ENCODE results near the gene ADRB1. TPM values are rescaled to one million over a fixed set of nuclear protein-coding genes. Genes with fewer than 3 reads are reported as not detected.

ADRB1 gene
- total and polyA plus RNA-seq, 2 donors (not counting 3 experiments of a cell fraction or from before 2014, with no cell fraction given), result 0.23 to 0.97 TPM

DNA sequence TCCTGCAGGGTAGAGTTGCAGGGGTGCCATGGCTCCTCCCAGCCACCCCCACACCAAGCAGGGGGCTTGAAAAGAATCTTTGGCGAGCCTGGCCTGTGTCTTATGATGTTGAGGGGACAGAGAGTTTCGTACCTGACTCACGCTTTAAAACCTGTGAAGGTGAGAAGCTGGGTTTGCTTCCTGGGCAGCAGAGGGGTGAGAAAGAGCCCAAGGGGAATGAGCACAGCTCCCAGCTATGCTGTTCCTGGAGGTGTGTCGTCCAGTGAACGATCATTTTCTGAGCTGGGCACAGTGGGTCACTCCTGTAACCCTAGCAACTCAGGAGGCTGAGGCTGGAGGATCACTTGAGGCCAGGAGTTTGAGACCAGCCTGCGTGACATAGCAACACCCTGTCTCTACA lies 13.5 kb upstream of the ADRB1 start:
- dilution Hi-C loops (cut with MboI; ENCODE audit: extremely low pct_ligation_motif_present, low sequenced_read_pairs) (no loop called here), intact Hi-C loops (cut with micrococcal nuclease) (no loop called here)
- POLR2A ChIA-PET, result no interaction called here
- BruUV-seq (replicated peaks), result no TSS peak
- CTCF ChIA-PET, result no interaction called here
- H3K9me1 ChIP-seq (replicated peaks; ENCODE audit: control insufficient read depth, extremely low read depth, insufficient read depth, low read length), result no peaks in the 10 kb centered on the region
- no peak overlapping the region for H3K4me2 ChIP-seq (ENCODE audit: insufficient read depth, low read length)
- H4K20me1 ChIP-seq (replicated peaks; ENCODE audit: control insufficient read depth, extremely low read depth, insufficient read depth, low read length), result no peaks in the 10 kb centered on the region
- H3K27ac ChIP-seq (ENCODE audit: insufficient read depth, low read depth, low read length), result no peak overlapping the region
- H2AFZ ChIP-seq (ENCODE audit: low read depth, low read length), result no peak overlapping the region
- no peaks in the 10 kb centered on the region for H3K27me3 ChIP-seq (ENCODE audit: control insufficient read depth in 2 of 2, insufficient read depth in 2 of 2, low read length in 2 of 2)
- no peak for FAIRE-seq
- TF ChIP-seq POLR2AphosphoS5 (IDR thresholded peaks at IDR 0.05; ENCODE audit: insufficient read depth, low read depth, low read length), result no peak
- no peak for TF ChIP-seq JUN (IDR thresholded peaks at IDR 0.05; ENCODE audit: borderline replicate concordance, insufficient read depth, insufficient read length, low read depth)
- no peak for TF ChIP-seq FOS (IDR thresholded peaks at IDR 0.05; ENCODE audit: borderline replicate concordance, insufficient read depth, low read length)
- TF ChIP-seq POLR2A (IDR thresholded peaks at IDR 0.05; ENCODE audit: low read depth, low read length), result no peak
- TF ChIP-seq GATA2 (IDR thresholded peaks at IDR 0.05; ENCODE audit: insufficient read depth, insufficient read length, low read depth, low read length), result no peak
- no peak for TF ChIP-seq MYC (IDR thresholded peaks at IDR 0.05; ENCODE audit: low read depth, low read length)
- TF ChIP-seq MAX (IDR thresholded peaks at IDR 0.05; ENCODE audit: insufficient read depth, insufficient read length), result no peak
- no peak for TF ChIP-seq EZH2 (IDR thresholded peaks at IDR 0.05; ENCODE audit: borderline replicate concordance, low read depth, low read length, severe bottlenecking)
- no peak for TF ChIP-seq CTCF (IDR thresholded peaks at IDR 0.05; ENCODE audit: extremely low read depth in 1 of 2, insufficient read depth in 1 of 2, low read depth in 1 of 2, low read length in 2 of 2)
- H3K9me3 ChIP-seq (replicated peaks; ENCODE audit: control insufficient read depth, insufficient read depth, low read length), result no peaks in the 10 kb centered on the region
- no peaks in the 10 kb centered on the region for H3K79me2 ChIP-seq (ENCODE audit: control insufficient read depth, insufficient read depth, low read length)
- H3K9ac ChIP-seq (replicated peaks; ENCODE audit: extremely low read depth, insufficient read depth, low read length), result no peak overlapping the region
- peaks cover 26% of the 10 kb centered on the region for H3K4me1 ChIP-seq (ENCODE audit: control insufficient read depth, extremely low read depth, insufficient read depth, low read length)
- H3K4me3 ChIP-seq (replicated peaks in 1 of 3; ENCODE audit: insufficient read depth in 1 of 3, low read depth in 1 of 3, low read length in 3 of 3), result no peak overlapping the region
- H3K36me3 ChIP-seq (ENCODE audit: control insufficient read depth in 2 of 2, extremely low read depth in 1 of 2, insufficient read depth in 2 of 2, low read length in 2 of 2), result no peaks in the 10 kb centered on the region
- no peak for DNase-seq (ENCODE audit: low read depth, low spot score)

Measured in endothelial cell of umbilical vein (primary cell).